Measurements from ENCODE around the gene ARL6IP4. TPM values are rescaled to one million over a fixed set of nuclear protein-coding genes. Genes with fewer than 3 reads are reported as not detected.

ARL6IP4 gene
- total and polyA plus RNA-seq, 2 of the 4 experiments (the other 2 are of a cell fraction), result 161 to 254 TPM

GRCh38 chr12:123030686-123031085, 50.2 kb downstream of the ARL6IP4 start:
- peaks cover 30% of the 10 kb centered on the region for H3K36me3 ChIP-seq (ENCODE audit: control insufficient read depth, insufficient read depth, low read length)
- H3K27me3 ChIP-seq (ENCODE audit: control insufficient read depth, insufficient read depth, low read length), result no peaks in the 10 kb centered on the region
- no peak overlapping the region for H2AFZ ChIP-seq (replicated peaks; ENCODE audit: low read length, poor library complexity)
- ChIA-PET CTCF (interaction anchor here (1.6 kb wide), 1 partner anchor 11 kb away, joined by 4 read pairs; no protein-coding TSS in a partner anchor), POLR2A (ENCODE audit: unreplicated experiment) (no interaction called here)
- no CpG with 5 or more reads among the region's 1 CpG for WGBS, 2 experiments (ENCODE audit: extremely low coverage in 2 of 2, insufficient read length in 1 of 2)
- no peak overlapping the region for H4K8ac ChIP-seq (ENCODE audit: low read depth in 2 of 2, low read length in 2 of 2)
- dilution Hi-C loops (cut with HindIII; ENCODE audit: low sequenced_read_pairs, unreplicated experiment), result no loop called here
- H3K18ac ChIP-seq (ENCODE audit: low read depth, low read length), result no peak overlapping the region
- no peak overlapping the region for H2BK15ac ChIP-seq (ENCODE audit: low read depth, low read length)
- no peak overlapping the region for H3K23ac ChIP-seq (ENCODE audit: low read depth, low read length)
- H3K4me2 ChIP-seq (ENCODE audit: low read depth, low read length), result no peak overlapping the region
- H3K4me1 ChIP-seq (ENCODE audit: control insufficient read depth, insufficient read depth, low read length), result 0 out of 2 replicates have a peak, but pooled peaks cover 1% of the 10 kb centered on the region
- peaks cover 13% of the 10 kb centered on the region for H3K9me1 ChIP-seq (ENCODE audit: insufficient read depth, low read length)
- ATAC-seq (ENCODE audit: low read depth) (no peak), DNase-seq (no peak)
- no peak overlapping the region for H2BK20ac ChIP-seq (ENCODE audit: low read depth, low read length)
- no peaks in the 10 kb centered on the region for H3K9me3 ChIP-seq (ENCODE audit: control insufficient read depth, insufficient read depth, low read length)
- H3K9ac ChIP-seq (ENCODE audit: low read depth, low read length), result no peak overlapping the region
- no TSS peak for BruUV-seq (replicated peaks)
- H2AK5ac ChIP-seq (ENCODE audit: low read depth, low read length), result no peak overlapping the region
- no peak overlapping the region for H2AK9ac ChIP-seq (replicated peaks; ENCODE audit: low read depth, low read length, poor library complexity)
- in situ Hi-C loops (cut with MboI; ENCODE audit: low sequenced_read_pairs), result no loop called here
- H2BK5ac ChIP-seq (ENCODE audit: low read depth, low read length, poor library complexity, severe bottlenecking), result no peak overlapping the region
- H2BK120ac ChIP-seq (ENCODE audit: low read depth, low read length), result no peak overlapping the region
- no peak overlapping the region for H3K27ac ChIP-seq (ENCODE audit: insufficient read depth, low read length)
- no peak overlapping the region for H3K4ac ChIP-seq (ENCODE audit: low read depth, low read length)
- no peak overlapping the region for H4K91ac ChIP-seq (ENCODE audit: insufficient read depth, low read depth, low read length)
- H3K14ac ChIP-seq (replicated peaks; ENCODE audit: low read depth, low read length), result no peak overlapping the region
- no peak overlapping the region for H3K56ac ChIP-seq (ENCODE audit: extremely low read depth, insufficient read depth, low read length)
- intact Hi-C loops (cut with micrococcal nuclease), result no loop called here
- no peak overlapping the region for H4K5ac ChIP-seq (ENCODE audit: low read depth, low read length)
- H4K20me1 ChIP-seq (ENCODE audit: insufficient read depth, low read length), result 0 out of 2 replicates have a peak, but pooled peaks cover 6% of the 10 kb centered on the region
- H3K79me1 ChIP-seq (ENCODE audit: low read depth in 1 of 2, low read length in 2 of 2), result peaks cover 0 to 4% of the 10 kb centered on the region in 2 experiments; a peak in 1 of 4 replicates
- no peak for TF ChIP-seq MAZ (IDR thresholded peaks at IDR 0.05; ENCODE audit: borderline replicate concordance, low read depth, low read length)
- peak; percentile 41; the same call in 1 of the 2 replicates for TF ChIP-seq CEBPB (IDR thresholded peaks at IDR 0.05; ENCODE audit: low read depth, low read length)
- no peak overlapping the region for H3K4me3 ChIP-seq (ENCODE audit: insufficient read depth, low read depth, low read length)

Measured in IMR-90 (cell line).